ENCODE data around the gene MMAB.

Gene MMAB

GRCh38 chr12:109512608-109513007 is 60.7 kb downstream of the MMAB start:
- no peak for DNase-seq (ENCODE audit: low spot score)

- no peak for DNase-seq (ENCODE audit: low spot score)
Observed at GRCh38 chr12:109510196-109510595, 63.1 kb downstream of the MMAB start.

- DNase-seq (ENCODE audit: low spot score): no peak
Observed at GRCh38 chr12:109504068-109504467, 69.2 kb downstream of the MMAB start.
